ENCODE data around the gene SMIM35. TPM values are rescaled to one million over a fixed set of nuclear protein-coding genes. Genes with fewer than 3 reads are reported as not detected.

The SMIM35 gene
- total and polyA plus RNA-seq, 2 of the 4 experiments (the other 2 are of a cell fraction) = not detected

DNA sequence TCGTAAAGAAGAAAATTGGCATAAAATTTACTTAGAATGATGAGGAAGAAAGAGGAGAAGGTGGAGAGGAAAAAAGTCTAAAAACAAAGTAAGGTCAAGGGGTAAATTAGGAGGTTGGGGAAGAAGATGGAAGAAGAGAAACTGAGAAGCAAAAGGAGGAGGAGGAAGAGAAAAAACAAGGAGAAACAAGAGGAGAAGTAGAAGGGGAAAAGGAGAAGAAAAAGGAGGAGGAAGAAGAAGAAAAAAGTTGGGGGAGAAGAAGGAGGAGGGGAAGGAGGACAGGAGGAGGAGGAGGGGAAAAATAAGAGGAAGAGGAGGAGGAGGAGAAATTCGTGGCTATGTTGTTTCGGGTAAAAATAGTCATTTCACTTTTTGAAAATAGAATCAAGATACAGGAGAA is 58.1 kb downstream of the SMIM35 start:
- no peaks in the 10 kb centered on the region for H3K36me3 ChIP-seq (ENCODE audit: control insufficient read depth, insufficient read depth, low read length)
- no peaks in the 10 kb centered on the region for H3K9me3 ChIP-seq (ENCODE audit: control insufficient read depth, insufficient read depth, low read length)
- DNase-seq (no peak), ATAC-seq (ENCODE audit: low read depth) (no peak)
- BruUV-seq (replicated peaks) = no TSS peak
- no peak overlapping the region for H2AK9ac ChIP-seq (replicated peaks; ENCODE audit: low read depth, low read length, poor library complexity)
- ChIA-PET CTCF (no interaction called here), POLR2A (ENCODE audit: unreplicated experiment) (no interaction called here)
- H3K9me1 ChIP-seq (ENCODE audit: insufficient read depth, low read length) = no peaks in the 10 kb centered on the region
- H4K8ac ChIP-seq (ENCODE audit: low read depth in 2 of 2, low read length in 2 of 2) = no peak overlapping the region
- no peak overlapping the region for H2BK20ac ChIP-seq (ENCODE audit: low read depth, low read length)
- no peaks in the 10 kb centered on the region for H3K4me1 ChIP-seq (ENCODE audit: control insufficient read depth, insufficient read depth, low read length)
- H4K5ac ChIP-seq (ENCODE audit: low read depth, low read length) = no peak overlapping the region
- H3K79me1 ChIP-seq (ENCODE audit: low read depth in 1 of 2, low read length in 2 of 2) = no peaks in the 10 kb centered on the region
- H3K18ac ChIP-seq (ENCODE audit: low read depth, low read length) = no peak overlapping the region
- no CpG with 5 or more reads among the region's 3 CpGs for WGBS, 2 experiments (ENCODE audit: extremely low coverage in 2 of 2, insufficient read length in 1 of 2)
- intact Hi-C loops (cut with micrococcal nuclease) (no loop called here), in situ Hi-C loops (cut with MboI; ENCODE audit: low sequenced_read_pairs) (no loop called here), dilution Hi-C loops (cut with HindIII; ENCODE audit: low sequenced_read_pairs, unreplicated experiment) (no loop called here)
- H2BK120ac ChIP-seq (ENCODE audit: low read depth, low read length) = no peak overlapping the region
- no peak overlapping the region for H3K27ac ChIP-seq (ENCODE audit: insufficient read depth, low read length)
- H3K4ac ChIP-seq (ENCODE audit: low read depth, low read length) = no peak overlapping the region
- H3K4me2 ChIP-seq (ENCODE audit: low read depth, low read length) = no peak overlapping the region
- no peak overlapping the region for H3K4me3 ChIP-seq (ENCODE audit: insufficient read depth, low read depth, low read length)
- no peak overlapping the region for H2AFZ ChIP-seq (replicated peaks; ENCODE audit: low read length, poor library complexity)
- TF ChIP-seq, protein P1, sequence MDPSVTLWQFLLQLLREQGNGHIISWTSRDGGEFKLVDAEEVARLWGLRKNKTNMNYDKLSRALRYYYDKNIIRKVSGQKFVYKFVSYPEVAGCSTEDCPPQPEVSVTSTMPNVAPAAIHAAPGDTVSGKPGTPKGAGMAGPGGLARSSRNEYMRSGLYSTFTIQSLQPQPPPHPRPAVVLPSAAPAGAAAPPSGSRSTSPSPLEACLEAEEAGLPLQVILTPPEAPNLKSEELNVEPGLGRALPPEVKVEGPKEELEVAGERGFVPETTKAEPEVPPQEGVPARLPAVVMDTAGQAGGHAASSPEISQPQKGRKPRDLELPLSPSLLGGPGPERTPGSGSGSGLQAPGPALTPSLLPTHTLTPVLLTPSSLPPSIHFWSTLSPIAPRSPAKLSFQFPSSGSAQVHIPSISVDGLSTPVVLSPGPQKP (IDR thresholded peaks at IDR 0.05; ENCODE audit: borderline replicate concordance, low read depth, low read length) = no peak
- H2BK5ac ChIP-seq (ENCODE audit: low read depth, low read length, poor library complexity, severe bottlenecking) = no peak overlapping the region
- no peak overlapping the region for H3K56ac ChIP-seq (ENCODE audit: extremely low read depth, insufficient read depth, low read length)
- no peak overlapping the region for H3K23ac ChIP-seq (ENCODE audit: low read depth, low read length)
- H2AK5ac ChIP-seq (ENCODE audit: low read depth, low read length) = no peak overlapping the region
- no peak overlapping the region for H2BK15ac ChIP-seq (ENCODE audit: low read depth, low read length)
- no peak overlapping the region for H3K9ac ChIP-seq (ENCODE audit: low read depth, low read length)
- no peak overlapping the region for H3K14ac ChIP-seq (replicated peaks; ENCODE audit: low read depth, low read length)
- H3K27me3 ChIP-seq (ENCODE audit: control insufficient read depth, insufficient read depth, low read length) = peaks cover 1% of the 10 kb centered on the region; the same call in 1 of the 2 replicates
- no peaks in the 10 kb centered on the region for H4K20me1 ChIP-seq (ENCODE audit: insufficient read depth, low read length)
- no peak overlapping the region for H4K91ac ChIP-seq (ENCODE audit: insufficient read depth, low read depth, low read length)
